ENCODE data around the gene KRTAP4-5. TPM values are rescaled to one million over a fixed set of nuclear protein-coding genes. Genes with fewer than 3 reads are reported as not detected.
"Not testable (repeated sequence)": the region's sequence is repeated elsewhere in the genome, so short reads cannot be mapped to it uniquely, and the experiment has no call there.

Gene KRTAP4-5
- total RNA-seq, 1 experiment from 2014 or later: not detected

- no peaks in the 10 kb centered on the region for H3K27me3 Mint-ChIP-seq (ENCODE audit: low read depth)
- no peak overlapping the region for H3K27ac Mint-ChIP-seq
- peaks cover 18% of the 10 kb centered on the region for H3K9me3 Mint-ChIP-seq
- H3K4me3 Mint-ChIP-seq: no peak overlapping the region
- H3K36me3 Mint-ChIP-seq: 0 out of 2 replicates have a peak, but pooled peaks cover 3% of the 10 kb centered on the region
- H3K4me1 Mint-ChIP-seq: no peaks in the 10 kb centered on the region
- ATAC-seq (no peak), DNase-seq (ENCODE audit: low spot score) (no peak)
- ChIA-PET CTCF (no interaction called here), POLR2A (no interaction called here)
- no peak for TF ChIP-seq HMGXB4 (CRISPR knock-in tag; IDR thresholded peaks at IDR 0.05)
- TF ChIP-seq ZNF423 (CRISPR knock-in tag; IDR thresholded peaks at IDR 0.05): peak; percentile 53; the same call in 1 of the 2 replicates
Observed at GRCh38 chr17:41190328-41190727, 40.7 kb upstream of the KRTAP4-5 start.

- POLR2A ChIA-PET; H3K27me3 Mint-ChIP-seq (ENCODE audit: low read depth); H3K27ac Mint-ChIP-seq; H3K36me3 Mint-ChIP-seq; ATAC-seq; DNase-seq (ENCODE audit: low spot score); CTCF ChIA-PET; H3K4me1 Mint-ChIP-seq; H3K4me3 Mint-ChIP-seq: not testable (repeated sequence)
- peaks cover 18% of the 10 kb centered on the region for H3K9me3 Mint-ChIP-seq
- TF ChIP-seq ATF1 (CRISPR knock-in tag; IDR thresholded peaks at IDR 0.05) (0 out of 2 replicates have a peak, but pooled peaks have one; percentile 48), ZNF423 (CRISPR knock-in tag; IDR thresholded peaks at IDR 0.05) (peak; percentile 10; the same call in 1 of the 2 replicates)
Observed at GRCh38 chr17:41189837-41190318, 40.3 kb upstream of the KRTAP4-5 start, which contains the start of gene KRTAP9-1. Gene KRTAP9-1, plus strand, starts transcription at chr17:41189887. Its CDS starts 0 bp downstream, at chr17:41189887.

GRCh38 chr17:41186872-41187271, 37.2 kb upstream of the KRTAP4-5 start:
- H3K27me3 Mint-ChIP-seq (ENCODE audit: low read depth): no peaks in the 10 kb centered on the region
- no peak overlapping the region for H3K27ac Mint-ChIP-seq
- H3K36me3 Mint-ChIP-seq: no peaks in the 10 kb centered on the region
- no peaks in the 10 kb centered on the region for H3K4me1 Mint-ChIP-seq
- TF ChIP-seq ZNF263 (CRISPR knock-in tag; IDR thresholded peaks at IDR 0.05; ENCODE audit: low read depth): no peak
- no peak for TF ChIP-seq ZNF138 (CRISPR knock-in tag; conservative IDR thresholded peaks at IDR 0.05)
- no peak overlapping the region for H3K4me3 Mint-ChIP-seq
- ChIA-PET POLR2A (no interaction called here), CTCF (no interaction called here)
- DNase-seq (ENCODE audit: low spot score): no peak
- no peak for ATAC-seq
- H3K9me3 Mint-ChIP-seq: peaks cover 4% of the 10 kb centered on the region; the same call in 1 of the 2 replicates

GRCh38 chr17:41185001-41185400, 35.4 kb upstream of the KRTAP4-5 start:
- no peak overlapping the region for H3K27ac Mint-ChIP-seq
- ChIA-PET POLR2A (no interaction called here), CTCF (no interaction called here)
- no peak for ATAC-seq
- DNase-seq (ENCODE audit: low spot score): no peak
- peaks cover 4% of the 10 kb centered on the region; the same call in 1 of the 2 replicates for H3K9me3 Mint-ChIP-seq
- no peaks in the 10 kb centered on the region for H3K4me1 Mint-ChIP-seq
- no peak for TF ChIP-seq HMGA2 (CRISPR knock-in tag; IDR thresholded peaks at IDR 0.05)
- no peak for TF ChIP-seq TEAD1 (CRISPR knock-in tag; IDR thresholded peaks at IDR 0.05)
- TF ChIP-seq MYBL2 (CRISPR knock-in tag; IDR thresholded peaks at IDR 0.05): no peak
- TF ChIP-seq MLX (CRISPR knock-in tag; IDR thresholded peaks at IDR 0.05): no peak
- no peak for TF ChIP-seq ERG (CRISPR knock-in tag; IDR thresholded peaks at IDR 0.05)
- TF ChIP-seq SP1 (CRISPR knock-in tag; conservative IDR thresholded peaks at IDR 0.05): no peak
- TF ChIP-seq ZNF425 (CRISPR knock-in tag; conservative IDR thresholded peaks at IDR 0.05): no peak
- no peak for TF ChIP-seq ZSCAN18 (CRISPR knock-in tag; IDR thresholded peaks at IDR 0.05)
- TF ChIP-seq PRDM15 (CRISPR knock-in tag; IDR thresholded peaks at IDR 0.05): no peak
- no peak for TF ChIP-seq EMX1 (CRISPR knock-in tag; IDR thresholded peaks at IDR 0.05)
- TF ChIP-seq ZNF232 (CRISPR knock-in tag; IDR thresholded peaks at IDR 0.05): no peak
- no peak overlapping the region for H3K4me3 Mint-ChIP-seq
- H3K27me3 Mint-ChIP-seq (ENCODE audit: low read depth): no peaks in the 10 kb centered on the region
- no peaks in the 10 kb centered on the region for H3K36me3 Mint-ChIP-seq
